HepG2 (cell line): ENCODE results near the gene MAPK8IP1. TPM values are rescaled to one million over a fixed set of nuclear protein-coding genes. Genes with fewer than 3 reads are reported as not detected.

Experiments
- AGO2 ChIP-seq: fragments of 200-400 bp; formaldehyde crosslinking; optimal IDR thresholded peaks from 2 replicates; pipeline ENCODE3; 2017; ENCODE audit warnings: mild to moderate bottlenecking, low read depth, low read length, moderate library complexity
- HOXA5 ChIP-seq: sonication (generic); formaldehyde crosslinking; IDR thresholded peaks from 2 replicates; pipeline ENCODE4 v1.4.0; 2020; ENCODE audit warnings: missing genetic modification reagents
- KLF13 ChIP-seq: sonication (generic); formaldehyde crosslinking; IDR thresholded peaks from 2 replicates; pipeline ENCODE4 v1.4.0; 2020; ENCODE audit warnings: mild to moderate bottlenecking, missing genetic modification reagents
- MLLT10 ChIP-seq: sonication (generic); formaldehyde crosslinking; IDR thresholded peaks from 2 replicates; pipeline ENCODE4 v1.4.0; 2020; ENCODE audit warnings: missing genetic modification reagents
- NBN ChIP-seq: fragments of 450-650 bp; conservative IDR thresholded peaks from 2 replicates; pipeline ENCODE4 v1.6.1; 2017
- RARA ChIP-seq: IDR thresholded peaks from 2 replicates; pipeline ENCODE4 v1.6.1; 2016; ENCODE audit warnings: missing genetic modification reagents, missing compliant biosample characterization
- SETDB1 ChIP-seq: sonication (generic); formaldehyde crosslinking; IDR thresholded peaks from 2 replicates; pipeline ENCODE4 v1.5.1; 2020; ENCODE audit warnings: missing genetic modification reagents, mild to moderate bottlenecking, borderline replicate concordance
- SMC3 ChIP-seq: IDR thresholded peaks from 2 replicates; pipeline ENCODE4 v1.6.1; 2011; ENCODE audit warnings: low read length, improper control_type of control experiment
- STAT5B ChIP-seq: sonication (generic); formaldehyde crosslinking; IDR thresholded peaks from 2 replicates; pipeline ENCODE4 v1.4.0; 2020; ENCODE audit warnings: missing genetic modification reagents
- ZNF180 ChIP-seq: sonication (generic); formaldehyde crosslinking; IDR thresholded peaks from 2 replicates; pipeline ENCODE4 v1.4.0; 2020; ENCODE audit warnings: low read depth, missing genetic modification reagents, borderline replicate concordance
- ZNF282 ChIP-seq: fragments of 450-650 bp; IDR thresholded peaks from 2 replicates; pipeline ENCODE4 v1.6.1; 2018; ENCODE audit not compliant: partially characterized antibody
- ZNF709 ChIP-seq: sonication (generic); formaldehyde crosslinking; IDR thresholded peaks from 2 replicates; pipeline ENCODE4 v1.5.0; 2020; ENCODE audit warnings: mild to moderate bottlenecking, missing genetic modification reagents
- polyA plus RNA-seq, 8 experiments: library from polyadenylated mRNA; depleted of rRNA in 3 of 8; stranded (reverse) in 7 of 8; unstranded in 1 of 8; fragments of >200 nt; fragmentation: Illumina TruSeq in 4 of 8; extraction: Trizol in 4 of 8; gene quantifications; 2 replicates each; pipeline versions ENCODE4 v1.2.1 to v1.2.3, GENCODE V29; 2011 to 2016; ENCODE audit warnings: low read depth in 4 of 8, missing spikeins in 1 of 8, mixed read lengths in 1 of 8; ENCODE audit not compliant: insufficient read depth in 1 of 8
- total RNA-seq, 5 experiments: library from RNA; depleted of rRNA; stranded (reverse); fragments of >200 nt; fragmentation: Illumina TruSeq; extraction: Trizol; gene quantifications; 2 replicates each; pipeline ENCODE4 v1.2.3, GENCODE V29; 2016; ENCODE audit warnings: low read depth in 1 of 5
- TF ChIP-seq, protein P1 (sequence below): sonication (generic); formaldehyde crosslinking; IDR thresholded peaks from 2 replicates; pipeline ENCODE4 v1.4.0; 2020; ENCODE audit warnings: missing genetic modification reagents
- TF ChIP-seq, protein P2 (sequence below): sonication (generic); formaldehyde crosslinking; IDR thresholded peaks from 2 replicates; pipeline ENCODE4 v1.5.0; 2020; ENCODE audit warnings: missing genetic modification reagents
- TF ChIP-seq, protein P3 (sequence below): sonication (generic); formaldehyde crosslinking; IDR thresholded peaks from 2 replicates; pipeline ENCODE4 v1.5.0; 2020; ENCODE audit warnings: missing genetic modification reagents
- TF ChIP-seq, protein P4 (sequence below): sonication (generic); formaldehyde crosslinking; IDR thresholded peaks from 2 replicates; pipeline ENCODE4 v1.8.1; 2023; ENCODE audit warnings: mild to moderate bottlenecking, inconsistent platforms, moderate library complexity, missing genetic modification reagents, borderline replicate concordance
- TF ChIP-seq, protein P5 (sequence below): sonication (generic); formaldehyde crosslinking; IDR thresholded peaks from 2 replicates; pipeline ENCODE4 v1.4.0; 2020; ENCODE audit warnings: low read depth, mild to moderate bottlenecking, missing genetic modification reagents
- TF ChIP-seq, protein P6 (sequence below): sonication (generic); formaldehyde crosslinking; IDR thresholded peaks from 2 replicates; pipeline ENCODE4 v1.5.0; 2020; ENCODE audit warnings: mild to moderate bottlenecking, missing genetic modification reagents

The MAPK8IP1 gene
- total and polyA plus RNA-seq, 2 of the 13 experiments (the other 11 are each of a cell fraction or from before 2014, with no cell fraction given): 2.2 to 4.2 TPM

DNA sequence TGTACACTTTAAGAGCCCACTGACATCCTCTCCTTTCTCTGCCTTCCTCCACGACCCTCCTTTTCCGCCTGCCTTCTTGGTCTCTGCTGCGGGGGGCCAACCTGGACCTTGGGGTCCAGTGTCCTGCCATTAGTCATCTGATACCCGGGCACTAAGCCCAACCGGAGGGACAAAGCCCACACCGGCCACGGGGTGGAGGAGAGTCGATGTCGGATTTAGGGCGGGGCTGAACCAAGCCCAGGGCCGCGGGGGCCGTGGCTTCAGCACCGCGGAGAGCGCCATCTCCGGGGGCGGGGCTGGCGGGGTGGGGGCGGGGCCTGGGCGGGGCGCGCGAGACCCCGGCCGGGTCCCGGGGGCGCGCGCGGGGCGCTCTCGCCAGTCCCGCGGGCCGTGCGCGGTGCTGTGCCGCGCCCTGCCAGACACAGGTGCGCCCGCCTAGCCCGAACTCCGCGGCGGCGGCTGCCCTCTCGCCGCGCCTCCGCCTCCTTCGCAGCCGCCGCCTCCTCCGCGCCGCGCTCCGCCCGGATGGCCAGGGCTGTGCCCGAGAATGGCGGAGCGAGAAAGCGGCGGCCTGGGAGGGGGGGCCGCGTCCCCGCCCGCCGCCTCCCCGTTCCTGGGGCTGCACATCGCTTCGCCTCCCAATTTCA lies at the start of gene MAPK8IP1 (continued):
- TF ChIP-seq, protein P1, sequence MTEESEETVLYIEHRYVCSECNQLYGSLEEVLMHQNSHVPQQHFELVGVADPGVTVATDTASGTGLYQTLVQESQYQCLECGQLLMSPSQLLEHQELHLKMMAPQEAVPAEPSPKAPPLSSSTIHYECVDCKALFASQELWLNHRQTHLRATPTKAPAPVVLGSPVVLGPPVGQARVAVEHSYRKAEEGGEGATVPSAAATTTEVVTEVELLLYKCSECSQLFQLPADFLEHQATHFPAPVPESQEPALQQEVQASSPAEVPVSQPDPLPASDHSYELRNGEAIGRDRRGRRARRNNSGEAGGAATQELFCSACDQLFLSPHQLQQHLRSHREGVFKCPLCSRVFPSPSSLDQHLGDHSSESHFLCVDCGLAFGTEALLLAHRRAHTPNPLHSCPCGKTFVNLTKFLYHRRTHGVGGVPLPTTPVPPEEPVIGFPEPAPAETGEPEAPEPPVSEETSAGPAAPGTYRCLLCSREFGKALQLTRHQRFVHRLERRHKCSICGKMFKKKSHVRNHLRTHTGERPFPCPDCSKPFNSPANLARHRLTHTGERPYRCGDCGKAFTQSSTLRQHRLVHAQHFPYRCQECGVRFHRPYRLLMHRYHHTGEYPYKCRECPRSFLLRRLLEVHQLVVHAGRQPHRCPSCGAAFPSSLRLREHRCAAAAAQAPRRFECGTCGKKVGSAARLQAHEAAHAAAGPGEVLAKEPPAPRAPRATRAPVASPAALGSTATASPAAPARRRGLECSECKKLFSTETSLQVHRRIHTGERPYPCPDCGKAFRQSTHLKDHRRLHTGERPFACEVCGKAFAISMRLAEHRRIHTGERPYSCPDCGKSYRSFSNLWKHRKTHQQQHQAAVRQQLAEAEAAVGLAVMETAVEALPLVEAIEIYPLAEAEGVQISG (CRISPR knock-in tag): peak; percentile 44; the same call in 1 of the 2 replicates
- TF ChIP-seq SETDB1 (CRISPR knock-in tag) (no peak), KLF13 (CRISPR knock-in tag) (no peak), NBN (no peak), ZNF709 (no peak), SMC3 (no peak), ZNF180 (CRISPR knock-in tag) (no peak), RARA (CRISPR knock-in tag) (no peak), HOXA5 (CRISPR knock-in tag) (peak; percentile 64; the same call in 1 of the 2 replicates), ZNF282 (no peak), MLLT10 (CRISPR knock-in tag) (no peak), STAT5B (CRISPR knock-in tag) (no peak), AGO2 (peak; percentile 38)
- TF ChIP-seq, protein P2, sequence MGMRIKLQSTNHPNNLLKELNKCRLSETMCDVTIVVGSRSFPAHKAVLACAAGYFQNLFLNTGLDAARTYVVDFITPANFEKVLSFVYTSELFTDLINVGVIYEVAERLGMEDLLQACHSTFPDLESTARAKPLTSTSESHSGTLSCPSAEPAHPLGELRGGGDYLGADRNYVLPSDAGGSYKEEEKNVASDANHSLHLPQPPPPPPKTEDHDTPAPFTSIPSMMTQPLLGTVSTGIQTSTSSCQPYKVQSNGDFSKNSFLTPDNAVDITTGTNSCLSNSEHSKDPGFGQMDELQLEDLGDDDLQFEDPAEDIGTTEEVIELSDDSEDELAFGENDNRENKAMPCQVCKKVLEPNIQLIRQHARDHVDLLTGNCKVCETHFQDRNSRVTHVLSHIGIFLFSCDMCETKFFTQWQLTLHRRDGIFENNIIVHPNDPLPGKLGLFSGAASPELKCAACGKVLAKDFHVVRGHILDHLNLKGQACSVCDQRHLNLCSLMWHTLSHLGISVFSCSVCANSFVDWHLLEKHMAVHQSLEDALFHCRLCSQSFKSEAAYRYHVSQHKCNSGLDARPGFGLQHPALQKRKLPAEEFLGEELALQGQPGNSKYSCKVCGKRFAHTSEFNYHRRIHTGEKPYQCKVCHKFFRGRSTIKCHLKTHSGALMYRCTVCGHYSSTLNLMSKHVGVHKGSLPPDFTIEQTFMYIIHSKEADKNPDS: no peak
- TF ChIP-seq, protein P3, sequence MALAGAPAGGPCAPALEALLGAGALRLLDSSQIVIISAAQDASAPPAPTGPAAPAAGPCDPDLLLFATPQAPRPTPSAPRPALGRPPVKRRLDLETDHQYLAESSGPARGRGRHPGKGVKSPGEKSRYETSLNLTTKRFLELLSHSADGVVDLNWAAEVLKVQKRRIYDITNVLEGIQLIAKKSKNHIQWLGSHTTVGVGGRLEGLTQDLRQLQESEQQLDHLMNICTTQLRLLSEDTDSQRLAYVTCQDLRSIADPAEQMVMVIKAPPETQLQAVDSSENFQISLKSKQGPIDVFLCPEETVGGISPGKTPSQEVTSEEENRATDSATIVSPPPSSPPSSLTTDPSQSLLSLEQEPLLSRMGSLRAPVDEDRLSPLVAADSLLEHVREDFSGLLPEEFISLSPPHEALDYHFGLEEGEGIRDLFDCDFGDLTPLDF (CRISPR knock-in tag): no peak
- TF ChIP-seq, protein P4, sequence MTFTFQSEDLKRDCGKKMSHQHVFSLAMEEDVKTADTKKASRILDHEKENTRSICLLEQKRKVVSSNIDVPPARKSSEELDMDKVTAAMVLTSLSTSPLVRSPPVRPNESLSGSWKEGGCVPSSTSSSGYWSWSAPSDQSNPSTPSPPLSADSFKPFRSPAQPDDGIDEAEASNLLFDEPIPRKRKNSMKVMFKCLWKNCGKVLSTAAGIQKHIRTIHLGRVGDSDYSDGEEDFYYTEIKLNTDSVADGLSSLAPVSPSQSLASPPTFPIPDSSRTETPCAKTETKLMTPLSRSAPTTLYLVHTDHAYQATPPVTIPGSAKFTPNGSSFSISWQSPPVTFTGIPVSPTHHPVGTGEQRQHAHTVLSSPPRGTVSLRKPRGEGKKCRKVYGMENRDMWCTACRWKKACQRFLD (CRISPR knock-in tag): no peak
- TF ChIP-seq, protein P5, sequence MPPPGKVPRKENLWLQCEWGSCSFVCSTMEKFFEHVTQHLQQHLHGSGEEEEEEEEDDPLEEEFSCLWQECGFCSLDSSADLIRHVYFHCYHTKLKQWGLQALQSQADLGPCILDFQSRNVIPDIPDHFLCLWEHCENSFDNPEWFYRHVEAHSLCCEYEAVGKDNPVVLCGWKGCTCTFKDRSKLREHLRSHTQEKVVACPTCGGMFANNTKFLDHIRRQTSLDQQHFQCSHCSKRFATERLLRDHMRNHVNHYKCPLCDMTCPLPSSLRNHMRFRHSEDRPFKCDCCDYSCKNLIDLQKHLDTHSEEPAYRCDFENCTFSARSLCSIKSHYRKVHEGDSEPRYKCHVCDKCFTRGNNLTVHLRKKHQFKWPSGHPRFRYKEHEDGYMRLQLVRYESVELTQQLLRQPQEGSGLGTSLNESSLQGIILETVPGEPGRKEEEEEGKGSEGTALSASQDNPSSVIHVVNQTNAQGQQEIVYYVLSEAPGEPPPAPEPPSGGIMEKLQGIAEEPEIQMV (CRISPR knock-in tag): no peak
- TF ChIP-seq, protein P6, sequence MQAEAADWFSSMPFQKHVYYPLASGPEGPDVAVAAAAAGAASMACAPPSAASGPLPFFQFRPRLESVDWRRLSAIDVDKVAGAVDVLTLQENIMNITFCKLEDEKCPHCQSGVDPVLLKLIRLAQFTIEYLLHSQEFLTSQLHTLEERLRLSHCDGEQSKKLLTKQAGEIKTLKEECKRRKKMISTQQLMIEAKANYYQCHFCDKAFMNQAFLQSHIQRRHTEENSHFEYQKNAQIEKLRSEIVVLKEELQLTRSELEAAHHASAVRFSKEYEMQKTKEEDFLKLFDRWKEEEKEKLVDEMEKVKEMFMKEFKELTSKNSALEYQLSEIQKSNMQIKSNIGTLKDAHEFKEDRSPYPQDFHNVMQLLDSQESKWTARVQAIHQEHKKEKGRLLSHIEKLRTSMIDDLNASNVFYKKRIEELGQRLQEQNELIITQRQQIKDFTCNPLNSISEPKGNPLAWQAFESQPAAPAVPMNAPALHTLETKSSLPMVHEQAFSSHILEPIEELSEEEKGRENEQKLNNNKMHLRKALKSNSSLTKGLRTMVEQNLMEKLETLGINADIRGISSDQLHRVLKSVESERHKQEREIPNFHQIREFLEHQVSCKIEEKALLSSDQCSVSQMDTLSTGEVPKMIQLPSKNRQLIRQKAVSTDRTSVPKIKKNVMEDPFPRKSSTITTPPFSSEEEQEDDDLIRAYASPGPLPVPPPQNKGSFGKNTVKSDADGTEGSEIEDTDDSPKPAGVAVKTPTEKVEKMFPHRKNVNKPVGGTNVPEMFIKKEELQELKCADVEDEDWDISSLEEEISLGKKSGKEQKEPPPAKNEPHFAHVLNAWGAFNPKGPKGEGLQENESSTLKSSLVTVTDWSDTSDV (CRISPR knock-in tag): no peak
